IMR-90 (cell line): Measurements from ENCODE around the gene PLD1. TPM values are rescaled to one million over a fixed set of nuclear protein-coding genes. Genes with fewer than 3 reads are reported as not detected.

Experiments
- ATAC-seq: fragments of 200-7000 bp; cut with Tn5 transposase; 2 replicates; pipeline ENCODE4 v1.9.1; 2020; ENCODE audit warnings: low read depth, mild to moderate bottlenecking, moderate library complexity
- BruUV-seq: library from RNA; stranded (reverse); fragments of 400-500 nt; replicated peaks from 2 replicates; lab custom pipeline; 2021; lab: Mats Ljungman, UMichigan
- CTCF ChIA-PET: fragments of 300-600 bp; formaldehyde crosslinking; extraction: SDS; loops from one replicate; lab custom pipeline; 2021; ENCODE audit warnings: antibody characterized with exemption; lab: Yijun Ruan, JAX
- POLR2A ChIA-PET: fragments of 300-600 bp; sonication (Branson Sonifier 250); formaldehyde crosslinking; loops from one replicate; lab custom pipeline; 2022; ENCODE audit warnings: antibody characterized with exemption; ENCODE audit not compliant: unreplicated experiment; lab: Charles Lee
- DNase-seq: peaks from one replicate; pipeline ENCODE4 v3.0.0; 2013
- H2AFZ ChIP-seq: replicated peaks from 2 replicates; pipeline ENCODE3; 2013; ENCODE audit warnings: low read length, mild to moderate bottlenecking; ENCODE audit not compliant: poor library complexity
- H2AK5ac ChIP-seq: 2 replicates; pipeline ENCODE4 v1.6.1; 2013; ENCODE audit warnings: low read depth, low read length, inconsistent platforms
- H2AK9ac ChIP-seq: replicated peaks from 2 replicates; pipeline ENCODE3; 2013; ENCODE audit warnings: mild to moderate bottlenecking, low read depth, low read length, moderate library complexity; ENCODE audit not compliant: poor library complexity
- H2BK120ac ChIP-seq: 2 replicates; pipeline ENCODE4 v1.6.1; 2013; ENCODE audit warnings: low read depth, low read length, inconsistent platforms
- H2BK15ac ChIP-seq: 3 replicates; pipeline ENCODE4 v1.6.1; 2013; ENCODE audit warnings: low read depth, low read length, inconsistent platforms
- H2BK20ac ChIP-seq: 2 replicates; pipeline ENCODE4 v1.6.1; 2013; ENCODE audit warnings: low read depth, mild to moderate bottlenecking, inconsistent platforms, low read length, moderate library complexity
- H2BK5ac ChIP-seq: 2 replicates; pipeline ENCODE4 v1.6.1; 2013; ENCODE audit warnings: mild to moderate bottlenecking, low read depth, low read length, inconsistent platforms; ENCODE audit not compliant: poor library complexity, severe bottlenecking
- H3K14ac ChIP-seq: replicated peaks from 2 replicates; pipeline ENCODE4 v1.6.1; 2013; ENCODE audit warnings: low read depth, low read length, inconsistent platforms
- H3K18ac ChIP-seq: 2 replicates; pipeline ENCODE4 v1.6.1; 2013; ENCODE audit warnings: low read depth, low read length, control low read depth
- H3K23ac ChIP-seq: 2 replicates; pipeline ENCODE4 v1.6.1; 2013; ENCODE audit warnings: low read depth, low read length, inconsistent platforms
- H3K27ac ChIP-seq: 2 replicates; pipeline ENCODE4 v1.5.1; 2013; ENCODE audit warnings: mild to moderate bottlenecking, control low read depth, low read length; ENCODE audit not compliant: insufficient read depth
- H3K27me3 ChIP-seq: 2 replicates; pipeline ENCODE4 v1.6.1; 2013; ENCODE audit warnings: low read length; ENCODE audit not compliant: control insufficient read depth, insufficient read depth
- H3K36me3 ChIP-seq: 2 replicates; pipeline ENCODE4 v1.6.1; 2013; ENCODE audit warnings: low read length, mixed read lengths; ENCODE audit not compliant: control insufficient read depth, insufficient read depth
- H3K4ac ChIP-seq: 2 replicates; pipeline ENCODE4 v1.6.1; 2013; ENCODE audit warnings: low read depth, low read length, inconsistent platforms
- H3K4me1 ChIP-seq: 2 replicates; pipeline ENCODE4 v1.6.1; 2013; ENCODE audit warnings: low read length, mixed read lengths; ENCODE audit not compliant: control insufficient read depth, insufficient read depth
- H3K4me2 ChIP-seq: 2 replicates; pipeline ENCODE4 v1.6.1; 2013; ENCODE audit warnings: low read depth, mild to moderate bottlenecking, control low read depth, low read length, moderate library complexity
- H3K4me3 ChIP-seq: 2 replicates; pipeline ENCODE4 v1.5.1; 2013; ENCODE audit warnings: low read depth, mild to moderate bottlenecking, control low read depth, low read length, moderate library complexity; ENCODE audit not compliant: insufficient read depth
- H3K56ac ChIP-seq: 2 replicates; pipeline ENCODE4 v1.6.1; 2013; ENCODE audit warnings: low read length, inconsistent platforms; ENCODE audit not compliant: insufficient read depth; ENCODE audit errors: extremely low read depth
- H3K79me1 ChIP-seq, 2 experiments: 2 replicates each; pipeline ENCODE4 v1.6.1; 2013; ENCODE audit warnings: low read length in 2 of 2, inconsistent platforms in 1 of 2, low read depth in 1 of 2
- H3K9ac ChIP-seq: 2 replicates; pipeline ENCODE4 v1.6.1; 2013; ENCODE audit warnings: low read depth, low read length, control low read depth
- H3K9me1 ChIP-seq: 2 replicates; pipeline ENCODE4 v1.6.1; 2013; ENCODE audit warnings: low read length, inconsistent platforms; ENCODE audit not compliant: insufficient read depth
- H3K9me3 ChIP-seq: 2 replicates; pipeline ENCODE4 v1.6.1; 2013; ENCODE audit warnings: low read length; ENCODE audit not compliant: control insufficient read depth, insufficient read depth
- H4K20me1 ChIP-seq: 2 replicates; pipeline ENCODE4 v1.6.1; 2013; ENCODE audit warnings: low read length, inconsistent platforms; ENCODE audit not compliant: insufficient read depth
- H4K5ac ChIP-seq: 2 replicates; pipeline ENCODE4 v1.6.1; 2013; ENCODE audit warnings: mild to moderate bottlenecking, low read depth, low read length, control low read depth
- H4K8ac ChIP-seq, 2 experiments: 2 replicates each; pipeline ENCODE4 v1.6.1; 2013; ENCODE audit warnings: low read depth in 2 of 2, low read length in 2 of 2, control low read depth in 1 of 2, inconsistent platforms in 1 of 2
- H4K91ac ChIP-seq: 2 replicates; pipeline ENCODE4 v1.6.1; 2013; ENCODE audit warnings: low read depth, low read length, inconsistent platforms; ENCODE audit not compliant: insufficient read depth
- POLR2A ChIP-seq: IDR thresholded peaks from 2 replicates; pipeline ENCODE4 v1.6.1; 2012; ENCODE audit warnings: mild to moderate bottlenecking, low read depth, low read length
- USF2 ChIP-seq: fragments of 150-350 bp; IDR thresholded peaks from 2 replicates; pipeline ENCODE4 v1.6.1; 2017; ENCODE audit warnings: mild to moderate bottlenecking, antibody characterized with exemption, low read length, low read depth
- WGBS, 2 experiments: methylation state at CpG; one replicate each; pipeline versions ENCODE4 v1.1.5 to v1.1.7; 2013; ENCODE audit warnings: missing lambda C conversion rate in 2 of 2; ENCODE audit not compliant: insufficient read length in 1 of 2; ENCODE audit errors: extremely low coverage in 2 of 2; 5-methylcytosine and 5-hydroxymethylcytosine counted together
- dilution Hi-C: fragments of 300-500 bp; cut with HindIII; formaldehyde crosslinking; loops from one replicate; pipeline ENCODE4 v1.14.3; 2018; ENCODE audit warnings: low sequenced_read_pairs; ENCODE audit not compliant: unreplicated experiment
- in situ Hi-C: fragments of 300-500 bp; cut with MboI; formaldehyde crosslinking; loops from 3 replicates; pipeline ENCODE4 v1.14.3; 2019; ENCODE audit warnings: low sequenced_read_pairs, inconsistent platforms, mixed read lengths
- intact Hi-C: fragments of 100-400 bp; cut with micrococcal nuclease; formaldehyde crosslinking; loops from 2 replicates; pipeline ENCODE4 v1.10.0; 2022
- polyA plus RNA-seq, 3 experiments: library from polyadenylated mRNA; depleted of rRNA; stranded (reverse); fragments of >200 nt; gene quantifications; 2 replicates each; pipeline ENCODE4 v1.2.3, GENCODE V29; 2012; ENCODE audit warnings: low replicate concordance in 1 of 3
- total RNA-seq: library from RNA; depleted of rRNA; stranded (reverse); fragments of >200 nt; gene quantifications from 2 replicates; pipeline ENCODE4 v1.2.3, GENCODE V29; 2012

PLD1 gene
- total and polyA plus RNA-seq, 2 of the 4 experiments (the other 2 are of a cell fraction), result 3.3 to 9.7 TPM

GRCh38 chr3:171741377-171741776, 68.9 kb downstream of the PLD1 start:
- H2BK15ac ChIP-seq, result no peak overlapping the region
- in situ Hi-C loops (no loop called here), intact Hi-C loops (no loop called here), dilution Hi-C loops (no loop called here)
- no CpG with 5 or more reads among the region's 2 CpGs for WGBS, 2 experiments
- peaks cover 3% of the 10 kb centered on the region; the same call in 1 of the 2 replicates for H3K36me3 ChIP-seq
- CTCF ChIA-PET, result no interaction called here
- H3K9ac ChIP-seq, result no peak overlapping the region
- peaks cover 0 to 3% of the 10 kb centered on the region in 2 experiments; a peak in 1 of 4 replicates for H3K79me1 ChIP-seq
- ATAC-seq, result no peak
- H3K9me1 ChIP-seq, result no peaks in the 10 kb centered on the region
- no peak overlapping the region for H2AFZ ChIP-seq
- no peak overlapping the region for H2BK120ac ChIP-seq
- BruUV-seq, result no TSS peak
- H4K8ac ChIP-seq, result no peak overlapping the region
- H3K4me2 ChIP-seq, result no peak overlapping the region
- H3K4me3 ChIP-seq, result no peak overlapping the region
- H3K4ac ChIP-seq, result no peak overlapping the region
- TF ChIP-seq POLR2A (no peak), USF2 (no peak)
- H3K14ac ChIP-seq, result no peak overlapping the region
- no peak overlapping the region for H3K56ac ChIP-seq
- H3K18ac ChIP-seq, result no peak overlapping the region
- no peak overlapping the region for H2AK9ac ChIP-seq
- H2BK20ac ChIP-seq, result no peak overlapping the region
- POLR2A ChIA-PET, result no interaction called here
- no peak overlapping the region for H2BK5ac ChIP-seq
- H3K27ac ChIP-seq, result no peak overlapping the region
- no peak overlapping the region for H3K23ac ChIP-seq
- no peak overlapping the region for H4K5ac ChIP-seq
- H3K27me3 ChIP-seq, result no peaks in the 10 kb centered on the region
- H3K9me3 ChIP-seq, result peaks cover 2% of the 10 kb centered on the region; the same call in 1 of the 2 replicates
- no peak overlapping the region for H2AK5ac ChIP-seq
- H4K91ac ChIP-seq, result no peak overlapping the region
- DNase-seq, result no peak
- H4K20me1 ChIP-seq, result 0 out of 2 replicates have a peak, but pooled peaks cover 2% of the 10 kb centered on the region
- no peaks in the 10 kb centered on the region for H3K4me1 ChIP-seq
